Activated T-cell treated with anti-CD3 and anti-CD28 coated beads, Interleukin-2, amount 50 U/mL, for 1 hour (primary cell): ENCODE results near the gene WFIKKN2.

Experiments used
- DNase-seq: peaks from one replicate; pipeline ENCODE4 v3.0.0-alpha.2; 2020

WFIKKN2 gene

DNA sequence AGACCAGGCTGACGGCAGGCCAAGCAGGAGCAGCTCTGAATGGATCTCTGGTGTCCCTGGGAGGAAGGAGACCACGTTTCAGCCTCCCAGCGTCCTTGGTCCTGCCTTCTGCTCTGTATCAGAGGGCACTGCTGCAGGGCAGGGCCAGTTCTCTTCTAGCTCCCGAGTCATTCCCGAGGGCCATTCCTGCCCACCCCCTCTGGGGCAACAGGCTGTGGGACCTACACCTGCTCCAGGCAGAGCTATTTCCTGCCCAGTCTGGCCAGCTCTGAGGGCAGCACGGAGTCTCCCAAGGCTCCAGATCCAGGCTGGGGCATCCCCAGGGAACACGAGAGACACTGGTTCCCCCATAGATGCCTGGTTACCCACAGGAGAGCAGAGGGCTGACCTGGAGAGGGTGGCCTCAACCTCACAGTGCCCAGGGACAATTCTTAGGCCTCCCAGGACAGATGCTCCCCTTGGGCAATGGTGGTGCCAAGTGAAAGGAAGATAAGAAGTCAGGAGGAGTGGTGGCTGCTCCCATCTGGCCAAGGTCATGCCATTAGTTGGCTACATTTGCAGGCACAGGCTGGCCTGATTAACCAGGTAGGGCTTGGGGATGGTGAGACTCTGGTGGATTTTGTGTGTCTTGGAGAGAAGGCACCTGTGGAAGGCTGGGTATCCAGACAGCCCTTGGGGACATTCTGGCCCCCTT lies 2.0 kb downstream of the WFIKKN2 start:
- no peak for DNase-seq

DNA sequence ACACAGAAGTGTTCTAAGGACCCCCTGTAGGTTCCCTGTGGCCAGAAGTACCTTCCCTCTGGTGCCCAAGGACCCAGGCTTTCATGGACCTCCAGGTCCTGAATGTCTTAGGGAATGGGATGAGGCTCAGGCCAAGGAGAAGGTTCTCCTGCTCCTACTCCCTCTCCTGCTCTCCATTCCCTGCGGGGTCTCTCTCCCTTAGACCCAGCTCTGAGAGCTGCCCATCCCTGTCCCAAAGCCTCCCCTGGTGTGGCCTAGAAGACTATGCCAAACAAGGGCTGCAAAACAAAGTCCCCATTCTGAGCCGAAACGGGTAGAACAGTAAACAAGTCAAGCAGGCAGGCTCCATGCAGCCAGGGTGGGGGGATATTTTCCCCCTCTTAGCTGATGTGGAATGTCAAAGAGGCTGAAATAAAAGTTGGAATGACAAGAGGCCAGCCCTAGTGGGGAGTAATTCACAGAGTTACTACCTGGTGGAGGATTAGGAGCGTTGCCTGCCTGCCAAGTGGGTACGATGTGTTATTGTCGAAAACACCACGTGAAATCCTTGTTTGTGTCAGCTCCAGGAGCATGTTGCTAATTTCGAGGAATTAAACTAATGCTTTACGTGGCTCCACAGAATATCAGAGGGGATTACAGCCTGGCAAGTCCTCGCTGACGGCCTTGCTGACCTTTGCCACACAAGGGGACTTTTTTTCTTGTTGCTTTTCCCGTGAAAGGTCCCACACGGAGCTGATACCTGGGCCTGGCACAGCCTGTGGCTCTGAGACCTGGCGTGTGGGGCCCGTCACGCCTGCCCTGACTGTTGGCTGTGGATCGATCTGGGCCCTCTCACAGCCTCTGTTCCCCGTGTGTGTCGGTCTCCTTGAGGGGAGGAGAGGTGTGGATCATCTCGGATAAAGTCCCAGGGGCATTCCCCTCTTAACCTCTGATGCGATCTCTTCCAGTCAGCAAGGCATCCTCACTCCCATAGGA lies 2.9 kb downstream of the WFIKKN2 start:
- DNase-seq, result no peak

DNA sequence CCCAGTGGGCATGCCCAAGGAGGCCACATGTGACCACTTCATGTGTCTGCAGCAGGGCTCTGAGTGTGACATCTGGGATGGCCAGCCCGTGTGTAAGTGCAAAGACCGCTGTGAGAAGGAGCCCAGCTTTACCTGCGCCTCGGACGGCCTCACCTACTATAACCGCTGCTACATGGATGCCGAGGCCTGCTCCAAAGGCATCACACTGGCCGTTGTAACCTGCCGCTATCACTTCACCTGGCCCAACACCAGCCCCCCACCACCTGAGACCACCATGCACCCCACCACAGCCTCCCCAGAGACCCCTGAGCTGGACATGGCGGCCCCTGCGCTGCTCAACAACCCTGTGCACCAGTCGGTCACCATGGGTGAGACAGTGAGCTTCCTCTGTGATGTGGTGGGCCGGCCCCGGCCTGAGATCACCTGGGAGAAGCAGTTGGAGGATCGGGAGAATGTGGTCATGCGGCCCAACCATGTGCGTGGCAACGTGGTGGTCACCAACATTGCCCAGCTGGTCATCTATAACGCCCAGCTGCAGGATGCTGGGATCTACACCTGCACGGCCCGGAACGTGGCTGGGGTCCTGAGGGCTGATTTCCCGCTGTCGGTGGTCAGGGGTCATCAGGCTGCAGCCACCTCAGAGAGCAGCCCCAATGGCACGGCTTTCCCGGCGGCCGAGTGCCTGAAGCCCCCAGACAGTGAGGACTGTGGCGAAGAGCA lies 4.4 kb downstream of the WFIKKN2 start:
- DNase-seq, result no peak

DNA sequence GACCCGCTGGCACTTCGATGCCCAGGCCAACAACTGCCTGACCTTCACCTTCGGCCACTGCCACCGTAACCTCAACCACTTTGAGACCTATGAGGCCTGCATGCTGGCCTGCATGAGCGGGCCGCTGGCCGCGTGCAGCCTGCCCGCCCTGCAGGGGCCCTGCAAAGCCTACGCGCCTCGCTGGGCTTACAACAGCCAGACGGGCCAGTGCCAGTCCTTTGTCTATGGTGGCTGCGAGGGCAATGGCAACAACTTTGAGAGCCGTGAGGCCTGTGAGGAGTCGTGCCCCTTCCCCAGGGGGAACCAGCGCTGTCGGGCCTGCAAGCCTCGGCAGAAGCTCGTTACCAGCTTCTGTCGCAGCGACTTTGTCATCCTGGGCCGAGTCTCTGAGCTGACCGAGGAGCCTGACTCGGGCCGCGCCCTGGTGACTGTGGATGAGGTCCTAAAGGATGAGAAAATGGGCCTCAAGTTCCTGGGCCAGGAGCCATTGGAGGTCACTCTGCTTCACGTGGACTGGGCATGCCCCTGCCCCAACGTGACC lies 5.0 kb downstream of the WFIKKN2 start:
- no peak for DNase-seq

DNA sequence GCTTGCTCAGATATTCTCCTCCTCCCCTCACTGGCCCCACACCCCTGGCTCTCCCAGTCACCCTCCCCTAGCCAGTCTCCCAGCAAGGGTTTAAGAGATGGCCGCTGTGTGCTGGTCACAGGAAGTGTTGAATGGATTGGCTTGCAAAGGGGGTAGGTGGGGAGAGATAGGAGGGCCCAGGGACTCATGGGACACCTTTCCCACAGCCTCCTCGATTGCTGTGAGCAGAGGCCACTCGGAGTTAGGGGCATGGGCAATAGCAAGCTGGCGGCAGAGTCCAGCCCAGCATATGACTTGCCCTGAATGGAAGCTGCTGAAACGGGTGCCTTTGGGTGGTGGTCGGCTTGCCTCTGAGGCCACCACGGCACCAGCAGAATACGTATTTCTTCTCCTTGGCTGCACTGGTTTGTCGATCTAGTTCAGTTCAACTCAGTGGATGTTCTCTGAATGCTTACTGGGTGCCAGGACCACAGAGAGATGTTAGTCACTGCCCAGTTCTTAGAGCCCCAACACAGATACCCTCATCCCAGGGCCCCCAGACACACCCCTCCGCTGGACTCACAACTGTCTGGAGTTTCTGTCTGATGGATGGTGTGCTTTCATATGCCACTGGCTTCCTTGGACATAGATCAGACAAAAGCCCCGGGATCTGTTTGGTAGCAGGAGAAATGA lies 6.0 kb downstream of the WFIKKN2 start:
- no peak for DNase-seq

DNA sequence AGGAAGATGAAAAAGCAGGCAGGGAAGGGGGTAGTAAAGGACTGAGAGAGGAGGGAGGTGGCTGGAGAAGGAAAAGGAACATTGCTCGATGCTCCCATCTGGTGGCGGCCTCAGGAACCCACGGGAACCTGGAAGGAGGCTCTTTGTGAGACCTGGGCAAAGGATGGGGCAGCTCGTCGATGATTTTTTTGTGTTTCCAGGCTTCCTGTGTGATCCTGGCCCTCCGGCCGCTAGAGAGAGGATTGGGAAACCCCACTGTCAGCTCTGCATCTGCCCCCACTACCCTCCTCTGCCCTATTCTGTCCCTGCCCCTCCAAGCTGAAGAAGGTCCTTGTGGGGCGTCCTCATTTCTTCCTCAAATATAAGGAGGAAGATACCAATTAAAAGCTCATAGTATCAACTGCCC lies 6.6 kb downstream of the WFIKKN2 start:
- peak; percentile 56 for DNase-seq

DNA sequence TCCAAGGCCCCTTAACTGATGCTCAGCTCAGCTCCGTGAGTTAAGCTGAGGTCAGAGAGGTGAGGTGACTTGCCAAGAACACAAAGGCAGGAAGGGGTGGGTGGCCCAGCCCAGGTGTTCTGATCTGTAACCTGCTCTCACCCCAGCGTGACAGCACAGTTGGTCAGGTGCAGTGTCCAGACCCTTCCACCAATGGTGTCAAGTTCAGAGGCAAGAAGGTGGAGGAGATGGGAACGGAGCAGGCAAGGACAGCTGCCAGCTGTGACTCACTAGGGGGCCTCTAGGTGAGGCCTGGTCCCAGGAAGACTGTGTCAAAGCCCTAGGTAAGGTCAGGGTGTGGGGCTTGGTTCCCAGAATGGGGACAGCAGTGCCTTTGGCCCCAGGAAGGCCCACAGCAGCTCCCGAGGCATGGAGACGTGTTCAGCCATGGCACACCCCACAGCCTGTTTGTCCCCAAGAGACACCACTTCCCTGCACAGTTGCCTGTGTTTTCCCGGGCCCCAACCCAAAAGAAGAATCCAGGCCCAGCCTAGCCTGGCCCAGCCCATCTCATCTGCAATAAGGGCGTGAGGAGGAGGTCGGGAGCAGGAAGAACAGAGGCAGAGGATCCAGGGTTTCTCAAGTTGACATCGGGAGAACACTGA lies 7.2 kb downstream of the WFIKKN2 start:
- DNase-seq, result no peak

DNA sequence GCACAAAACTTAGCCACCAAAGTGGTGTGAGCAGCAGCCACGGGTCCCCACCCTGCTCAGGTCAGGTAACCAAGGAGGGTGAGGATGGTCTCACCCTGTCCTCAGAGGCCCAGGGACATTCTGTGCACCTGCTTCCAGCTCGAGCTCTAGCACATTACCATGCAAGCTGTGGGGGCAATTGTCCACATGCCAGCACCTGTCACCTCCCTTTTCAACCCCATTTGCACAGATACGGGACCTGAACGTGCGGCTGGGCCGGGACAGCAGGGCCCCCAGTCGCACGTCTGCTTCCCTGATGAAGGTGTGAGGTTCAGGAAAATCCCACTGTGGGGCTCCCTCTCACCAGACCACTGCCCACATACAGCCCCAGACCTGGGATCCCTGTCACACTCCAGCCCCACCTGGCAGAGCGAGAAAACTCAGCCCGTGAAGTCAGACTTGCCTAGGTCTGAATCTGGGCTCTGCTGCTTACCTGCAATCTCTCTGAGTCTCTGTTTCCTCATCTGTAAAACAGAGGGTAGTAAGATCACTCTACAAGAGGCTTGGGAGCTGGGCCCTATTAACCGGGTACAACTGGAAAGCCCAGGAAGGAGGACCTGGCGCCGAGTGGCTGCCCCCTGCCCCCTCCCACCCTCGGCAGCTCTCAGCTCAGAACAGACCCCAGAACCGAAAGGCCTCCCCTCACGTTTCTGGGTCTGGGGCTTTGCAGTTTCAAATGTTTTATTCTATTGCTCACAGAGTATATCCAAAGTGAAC lies 7.9 kb downstream of the WFIKKN2 start:
- no peak for DNase-seq

DNA sequence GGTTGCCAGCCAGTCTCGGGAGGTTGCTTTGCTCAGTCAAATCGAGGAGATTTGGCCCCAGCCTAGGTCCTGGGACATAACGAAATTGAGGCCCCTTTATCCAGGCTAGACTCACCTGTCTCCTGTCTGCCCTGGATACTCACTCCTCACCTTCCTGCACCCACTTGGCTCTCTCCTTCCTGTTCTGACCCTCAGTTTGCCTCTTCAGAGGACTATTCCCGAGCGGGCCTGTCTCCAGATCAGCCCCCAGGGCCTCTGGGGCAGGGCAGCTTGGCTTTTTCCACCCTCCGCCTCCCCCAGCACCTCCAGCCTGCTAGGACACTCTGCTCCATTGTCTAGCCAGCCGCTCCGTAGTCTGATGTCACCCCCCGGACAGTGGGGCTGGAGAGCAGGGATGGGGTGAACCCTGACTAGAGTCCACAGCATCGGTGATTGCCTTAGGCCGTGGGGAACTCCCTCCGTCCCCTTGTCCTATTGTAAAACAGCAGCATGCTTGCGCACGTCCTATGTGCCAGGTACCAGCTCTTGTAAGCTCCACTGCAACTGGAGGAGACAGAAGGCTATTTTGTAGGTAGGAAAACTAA lies 8.8 kb downstream of the WFIKKN2 start:
- no peak for DNase-seq

DNA sequence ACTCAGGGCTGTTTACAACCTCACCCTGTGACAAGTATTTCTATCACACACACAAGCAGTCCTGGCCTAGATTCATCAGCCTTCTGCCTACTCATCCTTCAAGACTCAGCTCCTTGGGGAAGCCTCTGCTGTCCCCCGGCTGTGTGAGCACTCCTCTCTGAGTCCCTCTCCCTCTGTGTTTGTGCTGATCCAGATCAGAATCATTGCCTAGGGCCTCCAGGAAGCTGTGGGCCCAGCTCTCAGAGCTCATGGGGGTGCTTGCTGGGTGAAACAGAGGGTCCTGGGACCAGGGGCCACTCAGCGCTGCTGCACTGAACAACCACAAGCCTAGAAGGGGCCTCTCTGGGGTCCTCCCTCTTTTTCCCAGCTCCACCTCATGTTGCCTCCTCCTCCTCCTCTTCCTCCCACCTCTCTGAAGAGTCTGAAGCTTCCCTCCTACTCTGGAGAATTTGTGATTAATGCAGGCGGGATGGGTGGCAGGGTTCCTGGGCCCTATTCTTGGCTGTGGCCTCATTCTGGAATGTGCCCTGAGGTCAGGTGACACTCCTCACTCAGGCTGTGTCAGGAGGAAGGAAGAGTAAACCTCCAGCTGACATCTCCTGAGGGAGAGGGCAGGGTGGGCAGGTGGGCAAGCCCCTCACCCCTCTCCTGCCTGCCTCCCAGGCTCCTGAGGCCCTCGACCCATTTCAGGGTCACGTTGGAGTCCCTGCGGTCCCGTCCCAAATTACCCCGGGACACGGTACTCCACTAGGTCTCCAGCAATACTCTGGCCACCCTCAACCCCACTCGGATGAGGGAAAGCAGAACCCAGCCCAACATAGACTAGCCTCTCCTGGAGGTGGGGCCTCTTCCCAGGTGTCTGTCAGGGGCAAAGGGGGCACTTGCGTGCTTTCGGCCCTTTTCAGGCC lies 10.1 kb downstream of the WFIKKN2 start:
- no peak for DNase-seq

DNA sequence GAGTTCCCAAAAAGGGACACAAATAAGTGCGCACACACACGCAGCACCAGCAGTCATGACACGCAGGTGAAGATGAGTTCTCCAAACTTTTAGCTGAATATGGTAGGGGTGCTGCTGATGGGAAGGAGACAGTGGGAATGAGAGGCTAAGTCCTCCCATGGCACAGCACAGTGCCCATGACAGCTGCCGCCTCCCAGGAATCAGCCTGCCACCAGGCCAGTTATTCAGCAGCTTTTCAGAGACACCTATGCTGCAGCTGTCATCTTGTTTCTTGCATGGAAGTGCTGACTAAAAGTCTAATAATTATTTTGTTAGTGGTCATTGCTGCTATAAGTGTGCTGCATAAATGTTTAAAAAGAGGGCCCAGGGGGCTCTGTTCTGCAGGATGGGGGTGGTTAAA lies 12.2 kb downstream of the WFIKKN2 start:
- DNase-seq, result no peak

DNA sequence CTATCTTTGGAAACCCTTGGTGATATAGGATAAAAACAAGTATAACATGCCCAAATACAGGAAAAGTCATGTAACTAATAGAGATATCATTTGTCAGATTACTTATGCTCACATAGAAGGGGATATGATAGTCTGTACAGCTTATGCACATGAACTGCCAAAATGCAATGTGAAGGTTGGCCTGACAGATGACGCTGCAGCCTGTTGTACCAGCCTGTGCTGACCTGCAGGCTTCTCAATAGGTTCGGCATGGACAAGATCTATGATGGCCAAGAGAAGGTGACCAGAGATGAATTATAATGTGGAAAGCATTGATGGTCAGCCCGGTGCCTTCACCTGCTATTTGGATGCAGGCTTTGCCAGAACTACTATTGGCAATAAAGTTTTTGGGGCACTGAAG lies 12.7 kb downstream of the WFIKKN2 start:
- no peak for DNase-seq

DNA sequence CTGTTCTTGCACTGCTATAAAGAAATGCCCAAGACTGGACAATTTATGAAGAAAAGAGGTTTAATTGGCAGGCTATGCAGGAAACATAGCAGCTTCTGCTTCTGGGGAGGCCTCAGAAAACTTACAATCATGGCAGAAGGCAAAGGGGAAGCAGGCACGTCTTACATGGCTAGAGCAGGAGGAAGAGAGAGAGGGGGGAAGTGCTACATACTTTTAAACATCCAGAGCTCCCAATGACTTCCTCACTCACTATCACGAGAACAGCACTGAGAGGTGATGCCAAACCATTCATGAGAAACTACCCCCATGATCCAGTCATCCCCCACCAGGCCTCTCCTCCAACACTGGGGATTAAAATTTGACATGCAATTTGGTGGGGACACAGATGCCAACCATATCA lies 13.3 kb downstream of the WFIKKN2 start:
- DNase-seq, result no peak

DNA sequence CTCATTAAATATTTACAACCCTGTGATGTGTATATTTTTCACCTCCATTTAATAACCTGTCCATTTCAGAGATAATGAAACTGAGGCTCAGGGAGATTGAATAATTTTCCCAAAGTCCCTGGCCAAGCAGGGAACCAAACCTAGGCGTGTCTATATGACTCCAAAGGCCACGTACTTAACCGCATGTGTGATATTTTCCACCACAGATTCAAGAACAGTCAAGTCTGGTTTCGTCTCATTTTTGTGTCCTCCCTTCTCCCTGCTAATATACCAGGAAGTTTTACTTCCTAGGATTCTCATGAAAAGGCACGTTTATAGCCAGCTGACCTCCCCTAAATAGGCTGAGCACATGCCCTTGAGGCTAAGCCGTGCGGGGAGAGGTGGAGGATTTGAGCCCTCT lies 15.3 kb downstream of the WFIKKN2 start:
- DNase-seq, result no peak

DNA sequence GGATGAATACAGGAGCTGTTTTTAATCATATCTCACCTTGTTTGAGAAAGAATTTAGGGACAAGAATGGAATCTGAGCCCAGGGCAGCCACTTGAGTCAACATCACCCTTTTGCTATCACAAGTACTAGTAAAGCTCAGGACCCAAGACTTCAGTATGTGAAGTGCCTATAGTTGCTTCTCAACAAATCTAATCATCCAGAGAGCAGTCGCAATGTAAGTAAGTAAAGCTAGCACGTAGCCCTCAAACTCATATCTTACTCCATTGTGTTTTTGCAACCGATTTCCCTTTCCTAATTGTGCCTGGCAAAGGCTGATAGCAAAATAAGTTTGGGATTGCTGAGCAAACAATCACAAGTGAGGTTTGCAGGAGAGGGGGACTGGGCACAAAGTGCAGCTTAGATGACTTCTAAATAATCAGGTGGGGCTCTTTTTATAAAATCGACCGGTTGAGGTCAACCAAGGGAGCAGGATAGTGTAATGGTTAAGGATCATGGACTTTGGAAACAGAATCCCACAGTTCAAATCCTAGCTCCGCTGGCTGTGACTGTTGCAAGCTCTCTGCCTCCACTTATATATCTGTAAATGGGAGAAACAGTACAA lies 17.7 kb downstream of the WFIKKN2 start:
- no peak for DNase-seq

DNA sequence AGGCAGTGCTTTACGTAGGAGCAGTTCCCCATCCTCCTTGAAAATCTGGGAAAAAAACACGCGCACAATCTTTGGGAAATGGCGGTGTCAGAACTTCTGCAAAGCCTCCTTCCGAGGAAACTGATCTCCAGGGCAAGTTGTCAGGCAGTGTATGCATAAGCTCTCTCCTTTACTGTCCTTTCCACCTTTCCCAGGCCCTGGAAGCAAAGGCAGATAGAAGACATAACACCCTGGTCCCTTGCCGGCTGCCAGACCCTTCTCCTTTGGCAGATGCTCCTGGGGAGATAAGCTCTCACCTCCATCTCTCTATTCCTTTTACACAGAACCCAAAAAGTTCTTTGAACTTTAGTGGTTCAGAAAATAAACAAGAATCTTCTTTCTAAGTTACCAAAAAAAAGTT lies 18.4 kb downstream of the WFIKKN2 start:
- no peak for DNase-seq

DNA sequence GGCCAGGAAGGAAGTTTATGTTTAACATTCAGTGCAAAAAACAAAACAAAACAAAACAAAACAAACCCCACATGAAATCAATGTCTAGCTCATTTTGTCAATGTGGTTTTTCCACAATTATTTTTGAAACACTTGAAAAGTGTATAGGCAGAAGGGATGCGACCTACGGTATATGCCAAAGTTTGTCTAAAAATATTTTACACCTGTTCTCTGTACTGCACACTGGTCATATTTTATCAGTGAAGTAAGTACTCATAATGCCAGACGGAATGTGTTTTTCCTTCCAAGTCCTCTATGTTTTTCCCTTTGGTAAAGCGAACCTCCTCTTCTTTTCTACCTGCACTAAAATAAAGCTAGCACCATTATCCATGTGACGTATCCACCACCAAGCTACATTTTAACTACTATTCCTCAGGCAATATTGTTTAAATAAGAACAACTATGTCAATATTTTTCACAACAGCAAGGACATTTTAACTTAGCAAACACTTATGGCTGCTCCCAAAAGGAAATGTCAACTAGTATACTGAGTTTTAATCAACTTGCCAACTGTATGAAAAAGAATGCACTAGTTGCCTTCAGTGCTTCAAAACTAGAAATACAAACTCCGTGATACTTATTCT lies 20.4 kb downstream of the WFIKKN2 start:
- no peak for DNase-seq

DNA sequence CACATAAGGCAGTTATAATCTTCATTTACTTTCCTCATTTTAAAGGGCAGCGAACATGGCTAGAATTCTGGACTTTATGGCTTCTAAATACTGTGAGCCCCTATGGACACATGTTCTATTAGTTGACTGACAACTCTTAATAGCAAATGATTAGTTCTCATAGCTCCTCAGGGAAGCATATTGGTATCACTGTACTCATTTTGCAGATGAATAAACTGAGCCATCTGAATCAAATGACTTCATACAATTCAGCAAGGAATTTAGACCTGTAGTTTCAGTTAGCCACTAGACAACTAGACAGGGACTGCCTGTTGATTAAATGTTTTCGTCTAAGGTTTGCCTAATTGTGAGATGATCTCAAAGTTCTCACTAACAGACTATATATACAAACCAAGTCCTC lies 21.0 kb downstream of the WFIKKN2 start:
- DNase-seq, result no peak
